SU-DHL-6 (cell line): ENCODE results near the gene PPP1R11.

ENCODE experiments used
- EZH2phosphoT487 ChIP-seq: fragments of 200-600 bp; sonication (generic), shearing (Covaris generic); conservative IDR thresholded peaks from 2 replicates; pipeline ENCODE4 v1.6.1; 2018; ENCODE audit warnings: mild to moderate bottlenecking, antibody characterized with exemption, low read length, moderate library complexity, mixed read lengths
- TF ChIP-seq, protein P1 (sequence below): fragments of 200-600 bp; sonication (generic); IDR thresholded peaks from one replicate; pipeline ENCODE4 v1.5.1; 2017; ENCODE audit warnings: antibody characterized with exemption, mild to moderate bottlenecking, low read length, moderate library complexity; ENCODE audit not compliant: insufficient read depth, poor library complexity, severe bottlenecking

DNA sequence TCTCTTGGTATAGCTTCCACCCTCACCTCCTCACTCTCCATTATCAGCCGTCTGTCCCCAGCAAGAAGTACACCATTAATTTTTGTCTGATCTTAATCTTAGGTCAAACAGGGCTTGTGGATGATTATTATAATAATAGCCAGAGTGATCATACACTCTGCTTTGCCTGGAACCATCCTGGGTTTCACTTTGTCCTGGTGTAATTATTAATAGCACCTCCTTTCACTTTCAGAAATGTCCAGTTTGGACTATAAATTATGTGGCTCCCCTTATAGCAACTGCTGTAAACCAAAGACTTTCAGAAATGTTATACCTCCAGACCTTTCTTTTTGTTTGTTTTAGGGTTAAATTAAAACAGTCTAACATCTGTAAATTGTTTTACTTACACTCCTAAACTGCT lies 46.8 kb downstream of the PPP1R11 start:
- TF ChIP-seq, protein P1, sequence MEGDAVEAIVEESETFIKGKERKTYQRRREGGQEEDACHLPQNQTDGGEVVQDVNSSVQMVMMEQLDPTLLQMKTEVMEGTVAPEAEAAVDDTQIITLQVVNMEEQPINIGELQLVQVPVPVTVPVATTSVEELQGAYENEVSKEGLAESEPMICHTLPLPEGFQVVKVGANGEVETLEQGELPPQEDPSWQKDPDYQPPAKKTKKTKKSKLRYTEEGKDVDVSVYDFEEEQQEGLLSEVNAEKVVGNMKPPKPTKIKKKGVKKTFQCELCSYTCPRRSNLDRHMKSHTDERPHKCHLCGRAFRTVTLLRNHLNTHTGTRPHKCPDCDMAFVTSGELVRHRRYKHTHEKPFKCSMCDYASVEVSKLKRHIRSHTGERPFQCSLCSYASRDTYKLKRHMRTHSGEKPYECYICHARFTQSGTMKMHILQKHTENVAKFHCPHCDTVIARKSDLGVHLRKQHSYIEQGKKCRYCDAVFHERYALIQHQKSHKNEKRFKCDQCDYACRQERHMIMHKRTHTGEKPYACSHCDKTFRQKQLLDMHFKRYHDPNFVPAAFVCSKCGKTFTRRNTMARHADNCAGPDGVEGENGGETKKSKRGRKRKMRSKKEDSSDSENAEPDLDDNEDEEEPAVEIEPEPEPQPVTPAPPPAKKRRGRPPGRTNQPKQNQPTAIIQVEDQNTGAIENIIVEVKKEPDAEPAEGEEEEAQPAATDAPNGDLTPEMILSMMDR = no peak
- TF ChIP-seq EZH2phosphoT487 = no peak; the same call in 1 of the 2 replicates
